Frontal cortex (tissue), 4 donors: ENCODE data around the gene ABCB6. TPM values are rescaled to one million over a fixed set of nuclear protein-coding genes. Genes with fewer than 3 reads are reported as not detected.

Experiments used
- DNase-seq, 2 donors: peaks; one replicate each; pipeline ENCODE4 v3.0.0; 2012; ENCODE audit warnings: low spot score in 2 of 2
- FAIRE-seq: peaks from 2 replicates; lab custom pipeline; 2012; peaks lifted over from hg19 to GRCh38; lab: Jason Lieb, UNC
- total RNA-seq: library from RNA; depleted of rRNA; stranded (reverse); fragments of >200 nt; gene quantifications from one replicate; pipeline ENCODE4 v1.2.3, GENCODE V29; 2014
- donor health status: control.
- donor health status: control.
- donor health status: control.

Gene ABCB6
- total RNA-seq, 1 donor from 2014 or later = 28.1 TPM

DNA sequence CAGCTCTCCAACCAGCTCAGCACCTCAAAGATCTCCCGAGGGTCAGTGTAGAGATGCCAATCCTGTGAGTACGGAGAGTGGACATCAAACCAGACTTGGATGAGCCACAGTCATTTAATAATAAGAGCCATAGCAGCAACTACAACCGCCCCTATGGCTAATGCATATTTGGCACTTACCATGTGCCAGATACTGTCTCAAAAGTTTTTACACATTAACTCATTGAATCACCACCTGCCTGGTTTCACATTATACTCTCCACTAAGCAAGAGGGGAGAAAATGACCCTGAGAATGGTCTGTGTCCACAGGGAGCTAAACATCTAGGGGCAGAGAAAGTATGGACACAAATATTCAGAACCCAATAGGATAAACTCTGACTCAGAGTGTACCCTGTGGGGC, 44.6 kb downstream of the ABCB6 start:
- DNase-seq = no peak
- FAIRE-seq = no peak

DNA sequence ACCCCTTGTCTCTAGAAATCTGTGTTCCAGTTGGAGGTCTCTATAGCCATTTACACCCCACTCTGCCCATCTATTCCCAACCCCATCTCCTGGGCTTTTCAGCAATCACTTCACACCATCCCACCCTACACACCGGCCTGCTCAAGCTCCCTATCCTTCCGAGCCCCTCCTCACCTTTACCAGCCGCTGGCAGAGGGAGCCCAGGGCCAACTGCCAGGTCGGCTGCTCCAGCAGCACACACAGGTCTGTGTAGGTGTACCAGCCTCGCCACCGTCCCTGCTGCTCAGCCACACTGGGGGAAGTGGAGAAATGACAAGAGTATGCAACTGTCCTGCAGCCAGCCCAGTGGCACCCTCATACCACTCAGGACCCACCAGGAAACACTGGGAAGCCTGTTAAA, 45.6 kb downstream of the ABCB6 start:
- no peak for FAIRE-seq
- no peak for DNase-seq

DNA sequence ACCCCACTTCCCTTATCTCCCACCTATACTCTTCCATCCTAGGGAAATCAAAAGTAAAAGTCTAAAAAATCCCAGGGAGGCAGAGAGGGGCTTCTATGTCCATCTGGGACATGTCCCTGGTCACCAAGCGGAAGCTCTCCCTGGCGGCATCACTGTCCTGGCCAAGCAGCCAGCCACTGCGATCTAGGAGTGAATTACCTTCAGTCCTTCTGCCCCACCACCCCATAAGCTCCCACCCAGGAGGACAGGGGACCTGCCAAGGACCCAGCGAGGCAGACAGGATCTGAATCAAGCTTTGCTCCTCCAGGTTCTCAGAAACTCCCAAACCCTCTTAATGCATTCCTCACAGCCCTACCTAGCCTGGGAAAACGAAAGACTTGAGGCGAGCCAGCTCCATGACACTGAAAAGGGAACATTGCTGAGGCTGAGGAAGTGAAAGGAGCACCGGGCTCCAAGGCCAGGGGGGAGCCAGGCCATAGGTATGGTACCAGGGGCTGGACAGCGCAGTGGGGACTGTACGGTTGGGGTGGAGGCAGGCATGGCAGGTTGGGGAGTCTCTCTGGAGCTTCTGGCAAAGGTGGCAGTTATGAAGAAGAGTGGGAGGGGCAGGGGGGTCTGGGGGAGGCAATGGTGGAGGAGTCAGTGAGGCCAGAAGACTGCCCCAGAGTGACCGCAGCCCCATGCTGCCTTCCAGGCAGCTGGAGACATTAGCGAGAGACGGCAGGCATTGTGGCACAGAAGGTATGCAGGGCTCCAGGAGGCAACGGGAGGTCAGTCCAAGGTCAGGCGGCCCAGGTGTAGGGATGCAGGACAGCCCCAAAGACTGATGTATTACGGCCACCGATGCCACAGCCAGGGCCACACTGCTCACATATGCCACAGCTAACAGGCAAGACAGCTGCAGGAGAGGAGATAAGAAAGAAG, 46.3 kb downstream of the ABCB6 start:
- FAIRE-seq (no peak), DNase-seq (no peak)

DNA sequence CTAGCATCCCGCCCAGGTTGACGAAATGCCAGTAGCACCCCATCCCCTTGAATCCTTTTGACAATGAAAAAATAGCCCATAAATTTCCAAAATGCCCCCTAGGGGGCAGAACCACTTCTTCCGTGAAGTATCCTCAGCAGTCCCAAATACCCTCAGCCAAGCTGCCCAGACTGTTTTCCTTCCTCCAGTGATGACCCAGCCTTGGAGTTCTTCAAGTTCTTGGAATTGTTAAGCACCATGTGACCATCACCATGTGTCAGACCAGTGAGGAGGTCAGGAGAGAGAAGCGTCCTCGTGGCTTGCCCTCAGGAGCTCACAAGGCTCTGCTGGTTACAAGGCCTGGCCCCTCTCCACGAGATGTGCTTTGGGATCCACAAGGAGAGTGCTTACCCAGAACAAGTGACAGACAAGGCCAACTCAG, 47.5 kb downstream of the ABCB6 start:
- FAIRE-seq (no peak), DNase-seq (peak; percentile 38 to 65)

DNA sequence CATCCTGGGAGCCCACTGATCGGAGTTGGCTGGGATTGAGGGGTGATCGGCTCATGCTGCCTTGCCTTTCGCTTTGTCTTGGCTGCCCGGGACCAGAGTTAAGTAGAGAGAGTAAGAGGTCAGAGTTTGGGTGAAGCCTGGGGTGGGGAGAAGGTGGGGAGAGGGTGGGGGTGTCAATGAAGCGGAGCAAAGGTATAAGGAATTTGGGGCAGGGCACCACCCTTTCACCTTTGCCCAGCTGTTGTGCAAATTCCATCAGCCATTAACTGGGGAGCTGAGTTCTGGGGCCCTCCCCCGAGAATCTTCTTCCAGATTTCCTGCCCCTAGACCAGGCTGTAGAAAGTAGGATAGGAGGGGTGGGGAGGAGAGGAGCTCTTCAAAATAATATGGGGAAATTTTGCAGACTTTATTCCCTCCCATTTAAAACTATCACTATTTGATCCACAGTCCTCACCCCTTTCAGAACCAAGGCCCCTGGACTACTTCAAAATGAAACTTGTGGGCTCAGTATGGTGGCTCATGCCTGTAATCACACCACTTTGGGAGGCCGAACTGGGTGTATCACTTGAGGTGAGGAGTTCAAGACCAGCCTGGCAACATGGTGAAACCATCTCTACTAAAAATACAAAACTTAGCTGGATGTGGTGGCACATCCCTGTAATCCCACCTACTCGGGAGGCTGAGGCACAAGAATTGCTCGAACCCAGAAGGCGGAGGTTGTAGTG, 48.7 kb downstream of the ABCB6 start, which contains the start of gene SLC23A3:
Gene SLC23A3 (minus strand): TSS at position 100 of the 725 bp plus-strand sequence. CDS start 45 bp downstream, at position 55.
- no peak for DNase-seq
- FAIRE-seq = no peak

DNA sequence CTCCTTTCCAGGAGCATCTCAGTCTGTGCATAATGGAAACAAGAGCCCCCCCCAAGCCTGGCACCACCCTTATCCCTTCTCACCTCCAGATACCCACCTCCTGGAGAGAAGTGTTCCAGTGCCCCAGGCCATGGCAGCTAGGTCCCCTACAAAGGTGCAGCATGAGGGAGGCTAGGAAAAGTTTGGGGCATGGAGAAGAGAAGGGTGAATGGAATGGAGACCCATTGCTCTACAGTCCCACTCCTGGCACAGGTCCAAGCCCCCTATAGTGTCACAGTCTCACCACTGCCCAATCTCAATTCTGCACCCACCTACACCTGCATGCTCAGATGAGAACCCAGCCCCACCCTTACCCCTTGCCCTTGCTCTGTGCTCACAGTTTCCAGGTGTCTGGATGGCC, 49.8 kb downstream of the ABCB6 start:
- FAIRE-seq (no peak), DNase-seq (no peak)

DNA sequence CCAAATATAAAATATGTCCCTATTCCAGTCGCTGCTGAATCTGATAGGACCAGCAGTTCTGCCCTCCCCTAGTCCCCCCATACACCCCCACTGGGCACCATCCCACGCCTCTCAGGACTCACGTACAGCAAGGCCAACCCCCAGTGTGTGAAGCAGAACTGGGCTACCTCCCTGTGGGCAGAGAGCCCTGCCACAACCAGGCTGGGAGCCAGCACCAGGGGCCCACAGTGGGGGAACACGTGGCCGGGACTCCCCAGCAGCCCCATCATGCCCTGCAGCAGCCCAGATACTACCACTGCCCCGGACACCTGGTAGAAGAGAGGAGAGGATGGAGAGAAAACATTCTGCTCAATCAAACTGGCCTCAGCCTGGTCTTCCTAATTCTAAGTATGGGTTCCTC, 50.2 kb downstream of the ABCB6 start:
- FAIRE-seq (no peak), DNase-seq (no peak)

DNA sequence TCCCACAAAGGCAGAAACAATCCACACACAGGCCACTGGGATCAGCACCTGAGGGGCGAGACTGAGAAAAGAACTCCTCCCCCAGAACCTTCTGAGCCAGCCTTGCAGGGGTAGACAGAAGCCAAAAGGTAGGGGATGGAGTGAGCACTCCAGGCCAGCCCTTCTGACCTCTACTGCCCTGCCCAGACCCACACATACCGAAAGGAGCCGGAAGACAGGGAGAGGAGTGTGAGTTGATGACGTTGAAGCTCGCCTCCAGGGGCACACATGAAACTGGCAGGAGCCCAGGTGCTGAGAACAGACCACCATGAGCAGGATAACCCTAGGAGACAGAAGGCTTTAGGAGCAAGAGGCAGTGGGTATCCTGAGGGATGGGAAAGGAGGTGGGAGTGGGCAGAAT, 50.8 kb downstream of the ABCB6 start:
- FAIRE-seq = no peak
- no peak for DNase-seq

DNA sequence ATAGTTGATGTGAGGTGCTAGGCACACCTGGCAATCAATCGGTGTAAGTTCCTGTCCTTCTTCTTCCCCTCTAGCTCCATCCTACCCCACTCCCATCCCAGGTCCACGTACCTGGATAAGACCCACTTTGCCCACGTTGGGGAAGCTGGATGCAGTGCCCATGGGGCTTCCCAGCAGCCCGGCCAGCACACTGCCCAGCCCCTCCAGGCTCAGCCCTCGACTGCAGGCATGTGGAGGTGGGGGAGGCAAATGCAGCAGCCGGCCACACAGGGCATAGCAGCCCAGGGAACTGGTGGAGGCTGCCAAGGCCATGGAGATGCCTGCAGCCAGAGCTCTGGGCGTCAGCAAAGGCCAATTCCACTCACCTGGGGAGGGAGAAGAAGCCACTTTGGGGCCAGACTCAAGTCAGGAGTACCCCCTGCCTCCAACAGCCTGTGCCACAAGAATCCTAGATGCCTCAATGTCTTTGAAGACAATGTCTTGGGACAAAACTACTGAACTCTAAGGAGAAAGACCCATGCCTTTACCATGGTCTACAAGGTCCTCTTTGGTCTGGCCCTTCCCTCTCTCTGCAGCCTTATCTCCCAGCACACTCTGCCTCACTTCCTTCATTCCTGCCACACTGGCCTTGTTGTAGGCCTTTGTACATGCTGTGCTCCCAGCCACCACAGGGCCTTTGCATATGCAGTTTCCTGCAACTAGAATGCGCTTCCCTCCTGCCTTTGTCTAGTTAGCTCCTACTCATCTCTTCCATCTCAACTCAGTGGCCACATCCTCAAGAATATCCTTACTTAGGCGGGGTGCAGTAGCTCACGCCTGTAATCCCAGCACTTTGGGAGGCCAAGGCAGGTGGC, 53.5 kb downstream of the ABCB6 start:
- no peak for FAIRE-seq
- DNase-seq = no peak

DNA sequence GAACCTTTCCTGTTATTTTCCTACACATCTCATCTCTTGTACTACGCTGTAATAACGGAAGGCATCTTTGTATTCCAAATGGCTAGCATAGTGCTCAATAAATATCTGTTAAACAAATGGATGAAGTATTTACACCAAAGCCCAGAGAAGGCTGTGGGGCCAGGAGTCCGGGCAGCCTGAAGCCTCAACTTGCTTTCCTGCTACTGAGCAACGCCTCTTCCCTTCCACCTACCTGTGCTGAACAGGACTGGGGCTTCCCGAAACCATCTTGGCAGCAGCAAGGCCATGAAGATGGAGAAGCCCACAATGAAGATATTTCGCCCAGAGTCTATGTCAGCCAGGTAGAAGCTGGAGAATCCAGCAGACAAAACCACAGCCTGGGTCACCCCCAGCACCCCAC, 55.6 kb downstream of the ABCB6 start:
- DNase-seq (no peak), FAIRE-seq (no peak)

DNA sequence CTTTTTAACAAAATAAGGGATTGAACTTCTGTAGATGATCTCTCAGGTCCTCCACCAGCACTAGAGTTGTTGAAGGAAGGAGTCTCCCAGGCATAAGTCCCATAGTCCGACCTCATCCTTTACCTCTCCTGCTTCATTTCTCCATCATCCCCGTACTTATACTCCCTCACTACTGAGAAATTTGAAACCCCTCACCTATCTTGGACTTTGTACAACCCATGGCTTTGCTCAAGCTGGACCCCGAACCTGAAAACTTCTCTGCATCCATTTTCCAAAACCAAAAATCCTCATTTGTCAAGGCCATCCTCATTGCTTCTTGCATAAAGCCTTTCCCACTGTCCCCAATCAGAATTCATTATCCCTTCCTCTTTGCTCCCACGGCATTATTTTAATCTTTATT, 57.7 kb downstream of the ABCB6 start:
- no peak for DNase-seq
- FAIRE-seq = no peak

DNA sequence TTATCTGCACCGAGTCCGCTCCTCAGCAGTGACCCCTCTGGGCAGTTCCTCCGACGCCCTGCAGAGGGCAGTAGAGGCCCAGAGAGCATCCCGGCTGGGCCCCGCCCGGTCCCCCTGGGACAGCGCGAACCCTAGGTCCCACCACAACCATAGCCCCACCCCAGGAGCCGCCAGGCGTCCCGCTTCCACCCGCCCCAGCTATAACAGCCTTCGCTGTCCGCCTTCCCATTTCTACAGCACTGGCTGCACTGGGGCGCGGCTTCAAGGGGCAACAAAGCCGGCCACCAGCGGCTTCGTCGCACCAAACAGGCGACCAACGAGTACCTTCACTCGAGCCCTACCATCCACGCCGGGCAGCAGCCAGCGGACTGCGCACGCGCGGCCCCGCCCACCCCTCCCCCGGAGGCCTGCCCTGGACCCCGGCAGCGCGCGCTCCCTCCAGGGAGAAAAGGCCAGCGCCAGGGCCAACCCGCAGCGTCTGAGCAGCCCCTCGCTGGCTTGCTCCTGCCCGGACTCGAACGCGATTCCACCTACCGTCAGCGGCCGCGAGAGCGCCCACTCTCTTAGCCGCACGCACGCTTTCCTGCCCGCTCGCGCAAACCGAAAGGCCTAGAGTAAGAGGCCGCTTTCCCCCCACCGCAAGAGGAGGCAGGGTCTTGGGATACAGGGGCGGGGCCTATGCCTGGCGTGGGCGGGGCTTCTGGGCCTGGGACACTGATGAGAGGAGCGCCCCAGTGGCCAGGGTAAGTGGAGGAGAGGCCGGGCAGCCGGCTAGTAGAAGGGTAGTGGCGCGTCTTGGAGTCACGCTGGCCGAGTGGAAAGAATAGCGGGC, 58.4 kb downstream of the ABCB6 start, which contains the start of gene NHEJ1:
Gene NHEJ1 (minus strand): TSS at position 630 of the 832 bp plus-strand sequence. CDS start 2,453 bp downstream, outside the sequence.
- no peak for FAIRE-seq
- DNase-seq = peak; percentile 87 to 93

Other genes starting within 250 kb of the ABCB6 start
- gene FEV, start 233.8 kb downstream of the ABCB6 start, total RNA-seq = not detected
- gene CRYBA2, start 225.5 kb downstream of the ABCB6 start, total RNA-seq = not detected
- gene CFAP65, start 177.4 kb downstream of the ABCB6 start, total RNA-seq = 0.82 TPM
- gene IHH, start 158.0 kb downstream of the ABCB6 start, total RNA-seq = 0.41 TPM
- 8.6 TPM for gene NHEJ1, start 58.1 kb downstream of the ABCB6 start, total RNA-seq
- under 0.01 TPM for gene SLC23A3, start 48.9 kb downstream of the ABCB6 start, total RNA-seq
- gene CNPPD1, start 42.0 kb downstream of the ABCB6 start, total RNA-seq = 32.2 TPM
- gene RETREG2, start 40.7 kb downstream of the ABCB6 start, total RNA-seq = 73.4 TPM
- gene ZFAND2B, start 12.2 kb downstream of the ABCB6 start, total RNA-seq = 10.2 TPM
- gene ATG9A, start 10.7 kb upstream of the ABCB6 start, total RNA-seq = 19.6 TPM
- 34.2 TPM for gene ANKZF1, start 10.8 kb upstream of the ABCB6 start, total RNA-seq
- 4.9 TPM for gene GLB1L, start 26.5 kb upstream of the ABCB6 start, total RNA-seq
- 12.2 TPM for gene STK16, start 26.5 kb upstream of the ABCB6 start, total RNA-seq
- gene TUBA4B, start 34.3 kb upstream of the ABCB6 start, total RNA-seq = not detected
- 2.0 TPM for gene TUBA4A, start 35.0 kb upstream of the ABCB6 start, total RNA-seq
- gene DNAJB2, start 60.4 kb upstream of the ABCB6 start, total RNA-seq = 46.1 TPM
- gene PTPRN, start 90.4 kb upstream of the ABCB6 start, total RNA-seq = 24.5 TPM
- 0.82 TPM for gene RESP18, start 113.8 kb upstream of the ABCB6 start, total RNA-seq
- gene DNPEP, start 169.0 kb upstream of the ABCB6 start, total RNA-seq = 13.9 TPM
- gene DES, start 199.4 kb upstream of the ABCB6 start, total RNA-seq = 0.41 TPM
- gene SPEG, start 215.9 kb upstream of the ABCB6 start, total RNA-seq = 13.0 TPM